ENCODE results near the gene GALNT3.

DNA sequence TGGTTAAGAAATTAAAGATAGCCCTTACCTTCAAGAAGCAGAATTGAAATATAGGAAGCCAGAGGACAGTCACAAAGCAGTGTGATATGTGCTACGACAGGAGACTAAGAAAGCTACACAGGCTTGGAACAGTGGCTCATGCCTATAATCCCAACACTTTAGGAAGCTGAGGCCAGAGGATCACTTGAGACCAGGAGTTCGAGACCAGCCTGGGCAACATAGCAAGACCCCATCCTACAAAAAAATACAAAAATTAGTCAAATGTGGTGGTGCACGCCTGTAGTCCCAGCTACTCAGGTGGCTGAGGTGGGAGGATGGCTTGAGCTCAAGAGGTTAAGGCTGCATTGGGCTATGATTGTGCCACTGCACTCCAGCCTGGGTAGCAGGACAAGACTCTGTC is 21.9 kb downstream of the GALNT3 start:
- TF ChIP-seq, protein P1, sequence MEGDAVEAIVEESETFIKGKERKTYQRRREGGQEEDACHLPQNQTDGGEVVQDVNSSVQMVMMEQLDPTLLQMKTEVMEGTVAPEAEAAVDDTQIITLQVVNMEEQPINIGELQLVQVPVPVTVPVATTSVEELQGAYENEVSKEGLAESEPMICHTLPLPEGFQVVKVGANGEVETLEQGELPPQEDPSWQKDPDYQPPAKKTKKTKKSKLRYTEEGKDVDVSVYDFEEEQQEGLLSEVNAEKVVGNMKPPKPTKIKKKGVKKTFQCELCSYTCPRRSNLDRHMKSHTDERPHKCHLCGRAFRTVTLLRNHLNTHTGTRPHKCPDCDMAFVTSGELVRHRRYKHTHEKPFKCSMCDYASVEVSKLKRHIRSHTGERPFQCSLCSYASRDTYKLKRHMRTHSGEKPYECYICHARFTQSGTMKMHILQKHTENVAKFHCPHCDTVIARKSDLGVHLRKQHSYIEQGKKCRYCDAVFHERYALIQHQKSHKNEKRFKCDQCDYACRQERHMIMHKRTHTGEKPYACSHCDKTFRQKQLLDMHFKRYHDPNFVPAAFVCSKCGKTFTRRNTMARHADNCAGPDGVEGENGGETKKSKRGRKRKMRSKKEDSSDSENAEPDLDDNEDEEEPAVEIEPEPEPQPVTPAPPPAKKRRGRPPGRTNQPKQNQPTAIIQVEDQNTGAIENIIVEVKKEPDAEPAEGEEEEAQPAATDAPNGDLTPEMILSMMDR (IDR thresholded peaks at IDR 0.05) = no peak
- TF ChIP-seq, protein P2, sequence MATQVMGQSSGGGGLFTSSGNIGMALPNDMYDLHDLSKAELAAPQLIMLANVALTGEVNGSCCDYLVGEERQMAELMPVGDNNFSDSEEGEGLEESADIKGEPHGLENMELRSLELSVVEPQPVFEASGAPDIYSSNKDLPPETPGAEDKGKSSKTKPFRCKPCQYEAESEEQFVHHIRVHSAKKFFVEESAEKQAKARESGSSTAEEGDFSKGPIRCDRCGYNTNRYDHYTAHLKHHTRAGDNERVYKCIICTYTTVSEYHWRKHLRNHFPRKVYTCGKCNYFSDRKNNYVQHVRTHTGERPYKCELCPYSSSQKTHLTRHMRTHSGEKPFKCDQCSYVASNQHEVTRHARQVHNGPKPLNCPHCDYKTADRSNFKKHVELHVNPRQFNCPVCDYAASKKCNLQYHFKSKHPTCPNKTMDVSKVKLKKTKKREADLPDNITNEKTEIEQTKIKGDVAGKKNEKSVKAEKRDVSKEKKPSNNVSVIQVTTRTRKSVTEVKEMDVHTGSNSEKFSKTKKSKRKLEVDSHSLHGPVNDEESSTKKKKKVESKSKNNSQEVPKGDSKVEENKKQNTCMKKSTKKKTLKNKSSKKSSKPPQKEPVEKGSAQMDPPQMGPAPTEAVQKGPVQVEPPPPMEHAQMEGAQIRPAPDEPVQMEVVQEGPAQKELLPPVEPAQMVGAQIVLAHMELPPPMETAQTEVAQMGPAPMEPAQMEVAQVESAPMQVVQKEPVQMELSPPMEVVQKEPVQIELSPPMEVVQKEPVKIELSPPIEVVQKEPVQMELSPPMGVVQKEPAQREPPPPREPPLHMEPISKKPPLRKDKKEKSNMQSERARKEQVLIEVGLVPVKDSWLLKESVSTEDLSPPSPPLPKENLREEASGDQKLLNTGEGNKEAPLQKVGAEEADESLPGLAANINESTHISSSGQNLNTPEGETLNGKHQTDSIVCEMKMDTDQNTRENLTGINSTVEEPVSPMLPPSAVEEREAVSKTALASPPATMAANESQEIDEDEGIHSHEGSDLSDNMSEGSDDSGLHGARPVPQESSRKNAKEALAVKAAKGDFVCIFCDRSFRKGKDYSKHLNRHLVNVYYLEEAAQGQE (IDR thresholded peaks at IDR 0.05; ENCODE audit: insufficient read depth in 1 of 2, low read depth in 2 of 2, low read length in 1 of 2) = no peak

Measured in Panc1 (cell line).